Measurements from ENCODE around the gene MRPS27.

DNA sequence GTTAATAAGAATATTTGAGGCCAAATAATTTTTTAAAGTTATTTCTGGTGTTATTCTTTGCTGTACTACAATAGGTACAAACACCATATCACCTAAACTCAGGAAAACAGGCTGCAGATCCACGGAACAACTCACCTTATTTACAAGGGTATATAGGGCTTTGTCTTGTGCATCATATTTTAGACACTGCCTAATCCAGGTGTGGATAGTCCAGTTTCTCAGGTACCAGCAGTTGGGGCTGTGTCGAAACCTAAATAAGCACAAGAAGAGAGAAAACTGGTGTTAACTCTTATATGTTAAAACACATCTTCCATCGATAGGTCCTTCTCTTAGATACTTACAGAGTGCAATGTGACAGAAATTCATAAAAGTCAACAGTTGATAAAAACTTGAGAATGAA lies 82.2 kb downstream of the MRPS27 start:
- TF ChIP-seq, protein P1, sequence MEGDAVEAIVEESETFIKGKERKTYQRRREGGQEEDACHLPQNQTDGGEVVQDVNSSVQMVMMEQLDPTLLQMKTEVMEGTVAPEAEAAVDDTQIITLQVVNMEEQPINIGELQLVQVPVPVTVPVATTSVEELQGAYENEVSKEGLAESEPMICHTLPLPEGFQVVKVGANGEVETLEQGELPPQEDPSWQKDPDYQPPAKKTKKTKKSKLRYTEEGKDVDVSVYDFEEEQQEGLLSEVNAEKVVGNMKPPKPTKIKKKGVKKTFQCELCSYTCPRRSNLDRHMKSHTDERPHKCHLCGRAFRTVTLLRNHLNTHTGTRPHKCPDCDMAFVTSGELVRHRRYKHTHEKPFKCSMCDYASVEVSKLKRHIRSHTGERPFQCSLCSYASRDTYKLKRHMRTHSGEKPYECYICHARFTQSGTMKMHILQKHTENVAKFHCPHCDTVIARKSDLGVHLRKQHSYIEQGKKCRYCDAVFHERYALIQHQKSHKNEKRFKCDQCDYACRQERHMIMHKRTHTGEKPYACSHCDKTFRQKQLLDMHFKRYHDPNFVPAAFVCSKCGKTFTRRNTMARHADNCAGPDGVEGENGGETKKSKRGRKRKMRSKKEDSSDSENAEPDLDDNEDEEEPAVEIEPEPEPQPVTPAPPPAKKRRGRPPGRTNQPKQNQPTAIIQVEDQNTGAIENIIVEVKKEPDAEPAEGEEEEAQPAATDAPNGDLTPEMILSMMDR (conservative IDR thresholded peaks at IDR 0.05 in 1 of 2, IDR thresholded peaks at IDR 0.05 in 1 of 2; ENCODE audit: extremely low read depth in 1 of 2, insufficient read depth in 1 of 2, low read depth in 1 of 2, low read length in 2 of 2): no peak
- no peak for TF ChIP-seq EZH2 (IDR thresholded peaks at IDR 0.05; ENCODE audit: borderline replicate concordance, low read length)

Data from mammary epithelial cell (primary cell).